GM21381 (cell line): ENCODE data around the gene COL4A6.

ENCODE experiments used
- ATAC-seq: cut with Tn5 transposase; IDR thresholded peaks from one replicate; pipeline ENCODE4 v1.9.1; 2021; ENCODE audit warnings: mild to moderate bottlenecking, moderate library complexity; ENCODE audit not compliant: unreplicated experiment

The COL4A6 gene

DNA sequence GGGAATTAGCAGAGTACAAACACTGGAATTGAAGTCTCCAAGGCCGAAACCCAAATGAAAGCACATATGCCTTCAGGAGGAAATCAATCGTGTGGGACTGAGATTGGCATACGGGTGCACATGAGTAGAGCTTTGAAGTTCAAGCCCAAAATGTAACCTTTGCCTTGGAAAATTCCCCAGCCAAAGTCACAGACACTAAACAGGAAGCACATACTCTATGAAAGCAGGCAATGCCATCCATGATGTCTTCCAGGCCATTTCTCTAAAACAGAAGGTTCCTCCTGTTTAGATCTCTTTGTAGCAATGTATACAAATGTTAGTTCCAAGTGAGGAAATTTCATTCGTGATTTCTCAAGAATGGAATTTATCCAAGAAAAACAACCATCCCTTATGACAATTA, 162.5 kb downstream of the COL4A6 start:
- ATAC-seq = no peak

DNA sequence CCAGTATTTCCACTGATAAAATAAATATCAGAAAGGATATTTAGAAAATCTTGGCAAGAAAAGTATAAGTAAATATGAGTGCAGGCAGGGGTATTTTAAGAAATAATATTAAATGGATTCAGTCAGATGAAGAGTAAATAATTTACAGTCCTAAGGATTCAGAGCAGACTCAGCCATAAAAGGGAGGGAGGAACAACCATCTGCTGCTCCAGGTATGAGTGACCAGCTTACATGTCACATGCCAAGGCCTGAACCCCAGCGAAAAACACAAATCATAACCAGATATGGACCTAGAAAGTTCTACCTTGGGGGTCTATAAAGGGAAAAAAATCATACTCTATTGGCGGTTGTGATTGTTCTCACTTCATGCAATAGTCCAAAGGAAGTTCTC, 166.8 kb downstream of the COL4A6 start:
- peak; percentile 51 for ATAC-seq

DNA sequence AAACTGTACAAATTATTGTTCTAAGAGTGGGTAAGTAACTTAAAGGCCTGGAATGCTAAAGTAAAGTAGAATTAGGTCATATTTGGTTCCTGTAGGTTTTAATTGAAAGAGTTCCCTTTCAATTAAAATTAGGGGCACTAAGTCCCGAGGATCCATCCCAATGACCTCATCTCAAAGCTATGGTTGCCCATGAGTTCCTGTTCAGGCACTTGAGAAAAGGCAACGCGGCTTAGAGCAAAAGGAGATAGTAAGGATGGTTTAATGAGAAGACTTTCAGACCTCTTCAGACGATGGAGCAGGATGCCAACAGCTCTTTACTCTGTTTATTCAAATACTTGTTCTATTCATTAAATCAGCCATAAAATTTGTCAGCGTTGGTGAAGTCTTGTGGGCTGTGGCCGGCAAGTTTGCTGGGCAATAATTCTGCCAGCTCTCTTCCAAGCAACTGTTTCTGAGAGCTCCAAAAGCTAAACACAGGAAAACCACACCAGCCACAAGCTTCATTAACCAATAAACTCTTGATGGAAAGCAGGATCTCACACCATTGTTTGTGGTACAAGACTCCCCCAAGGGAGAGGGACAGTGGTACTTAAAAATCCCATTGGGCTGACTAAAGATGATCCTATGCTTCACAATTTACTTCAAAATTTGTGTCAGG, 167.4 kb downstream of the COL4A6 start:
- ATAC-seq = peak; percentile 48

DNA sequence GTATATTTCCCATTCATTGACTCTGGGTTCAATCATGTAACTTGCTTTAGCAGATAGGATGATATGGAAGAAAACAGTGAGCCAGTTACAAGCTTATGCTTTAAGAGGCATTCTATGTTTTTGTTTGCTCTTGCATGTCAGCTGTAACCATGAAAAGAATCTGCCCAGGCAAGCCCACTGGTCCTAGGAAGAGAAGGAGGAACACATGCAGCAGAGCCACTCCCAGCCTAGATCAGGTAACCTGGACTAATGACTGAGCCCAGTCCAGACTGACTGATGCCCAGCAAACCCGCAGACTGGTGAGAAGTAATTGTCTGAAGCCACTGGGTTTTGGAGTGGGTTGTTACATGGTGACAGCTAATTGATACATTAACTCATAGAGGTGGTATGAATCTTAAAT, 167.9 kb downstream of the COL4A6 start:
- no peak for ATAC-seq

DNA sequence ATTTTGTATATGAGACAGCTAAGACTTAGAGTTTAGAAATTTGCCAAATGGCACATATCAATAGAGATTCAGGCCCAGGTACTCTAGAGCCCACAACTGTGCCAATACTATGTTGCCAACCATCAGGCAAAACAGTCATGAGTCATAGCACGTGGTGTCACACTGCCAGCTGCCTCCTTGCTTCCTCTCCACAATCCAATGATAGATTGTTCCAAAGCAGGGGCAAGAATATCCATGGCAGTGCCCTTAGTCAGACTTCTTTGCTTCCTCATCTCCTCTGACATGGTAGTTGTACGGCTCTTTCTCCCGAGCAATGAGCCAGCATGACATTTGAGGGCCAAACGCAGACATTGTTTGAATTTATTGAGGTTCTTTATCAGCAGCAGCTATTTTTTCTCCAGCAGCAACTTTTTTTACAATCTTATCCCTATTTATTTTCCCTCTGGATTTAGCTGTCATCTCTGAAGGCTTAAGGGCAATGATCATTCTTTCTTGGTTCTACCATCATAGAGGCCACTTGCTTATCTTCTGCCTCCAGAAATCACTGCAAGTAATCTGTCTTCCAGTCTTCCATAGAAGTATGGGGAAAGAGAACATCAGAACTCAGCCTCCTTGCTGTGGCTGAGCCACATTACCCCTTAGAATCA, 169.7 kb downstream of the COL4A6 start:
- no peak for ATAC-seq

DNA sequence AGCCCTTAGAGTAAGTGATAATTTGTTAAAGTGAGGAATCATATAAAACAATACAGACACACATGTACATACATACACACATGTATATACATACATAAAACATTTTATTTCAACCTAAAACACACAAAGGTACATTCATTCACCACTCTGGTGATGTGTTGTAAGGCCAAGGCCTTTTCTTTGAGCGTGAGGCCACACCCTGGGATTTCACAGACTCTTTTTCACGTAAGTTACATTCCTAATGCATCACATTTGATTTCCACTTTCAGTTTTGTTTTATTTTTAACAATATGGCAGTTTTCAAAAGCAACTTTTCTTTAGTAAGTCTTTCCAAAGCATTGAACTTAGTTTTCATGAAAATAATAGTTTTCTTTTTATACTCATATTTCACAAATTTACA, 170.7 kb downstream of the COL4A6 start:
- ATAC-seq = no peak

DNA sequence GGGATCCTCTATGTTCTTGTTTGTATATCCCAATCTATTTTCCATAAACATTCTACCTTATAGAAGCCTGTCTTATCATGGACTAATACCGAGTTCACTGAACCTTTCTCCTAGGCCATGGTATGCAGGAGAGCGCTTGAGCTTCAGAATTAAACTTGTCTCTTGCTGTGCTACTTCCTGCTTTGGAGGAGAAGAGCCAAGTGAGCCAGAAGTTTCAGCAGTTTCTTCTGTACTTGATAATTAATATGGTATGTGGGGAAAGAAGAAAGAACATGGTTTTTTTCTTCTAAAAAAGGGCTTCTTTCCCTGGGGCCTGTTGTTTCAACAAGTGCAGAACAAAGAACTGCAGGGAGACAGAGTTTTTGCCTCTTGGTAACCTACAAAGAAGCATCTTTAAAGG, 173.8 kb downstream of the COL4A6 start:
- no peak for ATAC-seq

DNA sequence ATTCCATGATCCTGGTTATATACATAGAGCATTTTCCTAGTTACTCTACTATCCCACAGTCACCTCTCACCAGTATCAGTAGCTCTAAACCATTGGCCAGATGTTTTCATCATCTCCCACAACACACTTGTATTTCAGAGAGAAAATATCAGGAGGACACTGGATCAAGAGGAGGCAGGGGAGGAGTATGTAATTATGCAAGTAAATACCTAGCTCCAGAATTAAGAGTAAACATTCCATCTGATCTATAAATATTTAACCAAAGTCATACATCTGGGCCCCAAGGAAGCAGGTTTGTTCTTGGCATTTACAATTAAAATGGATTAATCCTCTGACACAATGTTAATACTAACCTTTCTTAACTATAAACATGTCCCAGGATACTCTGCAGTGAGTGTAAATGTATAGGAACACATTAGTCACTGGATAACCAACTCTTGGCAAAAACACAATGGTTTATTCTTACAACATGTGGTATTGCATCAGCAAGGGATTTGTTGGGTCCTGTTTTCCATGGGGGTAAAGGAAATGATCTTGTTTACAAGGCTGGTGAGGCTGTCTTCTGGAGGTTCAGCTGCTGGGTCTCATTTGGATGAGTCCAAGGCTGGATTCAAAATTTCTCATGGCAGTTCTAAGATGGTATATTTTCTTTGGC, 176.5 kb downstream of the COL4A6 start:
- ATAC-seq = no peak

DNA sequence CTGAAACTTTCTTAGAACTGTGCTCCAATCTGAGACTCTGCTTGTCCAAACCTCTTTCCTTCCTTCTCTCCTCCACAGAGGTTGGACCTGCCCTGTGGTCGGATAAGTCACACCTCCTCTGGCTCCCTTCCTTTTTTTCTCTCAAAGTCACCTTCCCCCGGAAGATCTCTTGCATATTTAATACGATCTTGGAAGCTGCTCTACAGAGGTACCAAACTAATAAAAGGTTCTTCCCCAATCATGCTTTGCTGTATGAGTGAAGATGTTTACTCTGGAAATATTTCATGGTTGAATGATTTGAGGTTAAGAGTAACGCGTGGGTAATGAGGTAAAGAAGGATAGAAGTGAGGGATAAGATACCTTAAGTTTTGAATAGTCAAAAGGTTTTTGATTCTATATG, 180.7 kb downstream of the COL4A6 start:
- ATAC-seq = no peak

DNA sequence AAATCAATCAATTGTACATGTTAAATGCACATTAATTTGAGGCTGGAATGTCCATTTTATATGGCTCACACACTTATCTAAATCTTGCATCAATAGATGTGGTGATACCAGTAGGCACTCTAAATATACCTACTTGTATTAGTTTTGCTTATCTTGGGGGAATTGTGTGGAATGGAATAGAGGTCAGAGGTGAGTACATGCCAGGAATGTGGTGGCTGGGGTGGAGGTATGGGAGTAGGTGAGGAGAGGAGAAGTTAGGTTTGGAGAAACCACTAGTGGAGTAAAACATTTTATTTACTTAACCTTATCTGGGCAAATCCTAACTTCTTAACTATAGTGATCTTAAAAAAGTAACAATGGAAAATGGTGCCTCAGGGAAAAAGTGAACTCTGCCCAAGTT, 183.6 kb downstream of the COL4A6 start:
- no peak for ATAC-seq

DNA sequence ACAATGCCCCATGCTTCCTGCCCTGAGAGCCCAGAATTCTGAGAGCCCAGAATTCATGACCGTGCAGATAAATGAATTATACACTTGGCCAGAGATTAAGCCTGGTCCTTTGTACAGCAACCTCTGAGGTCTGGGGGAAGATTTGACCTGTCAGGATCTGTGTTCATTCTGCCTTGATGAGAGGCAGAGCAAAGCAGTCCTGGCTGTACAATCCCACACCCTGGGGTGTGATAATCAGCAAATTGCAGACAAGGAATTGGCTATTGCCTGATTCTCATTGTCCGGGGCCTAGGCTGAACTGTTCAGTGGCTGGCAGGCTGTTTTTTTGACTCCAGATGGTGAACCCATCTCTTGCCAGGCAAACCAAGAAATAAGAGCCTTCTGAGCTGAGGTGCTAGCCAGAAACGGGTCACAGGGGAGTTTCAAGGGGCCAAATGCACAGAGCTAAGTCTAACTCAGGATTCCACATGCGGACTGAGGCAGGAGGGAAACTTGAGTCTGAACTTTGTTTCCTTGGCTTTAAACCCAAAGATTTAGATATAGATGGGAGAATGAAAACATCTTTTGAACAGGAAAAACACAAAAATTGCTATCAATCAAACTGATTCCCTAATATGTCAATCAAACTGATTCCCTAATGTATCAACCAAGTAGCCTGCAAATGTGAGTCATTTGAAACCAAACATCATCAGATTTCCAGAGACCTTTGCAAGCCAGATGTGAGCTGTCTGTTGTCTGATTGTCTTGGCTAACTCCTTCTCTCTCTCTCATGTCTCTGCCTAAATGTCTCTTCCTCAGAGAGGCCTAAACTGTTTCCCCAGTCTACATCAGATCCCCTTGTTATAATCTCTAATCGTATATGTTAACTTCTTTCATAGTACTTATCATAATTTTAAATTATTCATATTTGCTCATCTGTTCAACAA, 187.3 kb downstream of the COL4A6 start:
- ATAC-seq = no peak

DNA sequence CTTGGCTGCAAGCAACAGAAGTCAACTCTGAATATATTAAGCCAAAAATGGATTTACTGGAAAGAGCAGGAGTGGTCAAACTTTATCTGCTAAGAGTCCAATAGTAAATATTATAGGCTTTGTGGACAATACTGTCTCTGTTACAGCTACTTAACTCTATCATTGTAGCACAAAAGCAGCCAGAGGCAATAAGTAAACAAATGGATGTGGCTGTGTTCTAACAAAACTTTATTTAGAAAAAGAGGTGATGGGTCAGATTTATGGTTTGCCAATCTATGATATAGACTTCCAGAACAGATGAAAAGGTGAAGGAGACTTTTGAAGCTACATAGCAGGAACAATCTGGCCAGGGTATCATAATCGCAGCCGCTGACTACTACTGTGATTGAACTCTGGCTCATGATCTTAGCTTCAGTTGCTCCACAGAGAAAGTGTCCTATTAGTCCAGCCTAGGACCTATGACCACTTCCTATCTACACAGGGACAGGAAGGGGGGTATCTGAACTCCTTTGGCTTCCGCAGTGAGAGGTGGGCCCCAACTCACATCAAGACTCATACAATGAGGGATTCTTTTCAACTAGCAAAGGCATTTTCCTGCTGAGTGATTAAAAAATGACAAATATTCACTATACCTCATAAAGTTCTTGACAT, 191.8 kb downstream of the COL4A6 start:
- no peak for ATAC-seq

DNA sequence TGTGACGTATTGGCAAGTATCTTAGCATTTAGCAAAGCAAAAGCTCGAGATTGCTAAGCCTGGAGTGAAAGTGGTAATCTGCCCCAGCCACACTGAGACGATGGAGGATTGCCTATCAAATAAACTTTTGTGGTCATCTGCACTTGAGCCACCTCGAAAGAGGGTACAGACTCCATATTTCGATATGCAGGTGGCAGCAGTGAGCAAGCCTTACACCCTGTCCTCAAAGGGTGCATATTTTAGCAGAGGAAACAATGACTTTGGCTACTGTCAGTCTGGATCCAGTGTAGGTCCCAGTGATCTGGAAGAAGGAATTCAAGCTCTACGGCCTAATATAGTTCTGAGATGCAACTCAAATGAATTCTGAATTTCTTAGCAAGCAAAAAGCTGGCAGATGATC, 192.8 kb downstream of the COL4A6 start:
- ATAC-seq = no peak

DNA sequence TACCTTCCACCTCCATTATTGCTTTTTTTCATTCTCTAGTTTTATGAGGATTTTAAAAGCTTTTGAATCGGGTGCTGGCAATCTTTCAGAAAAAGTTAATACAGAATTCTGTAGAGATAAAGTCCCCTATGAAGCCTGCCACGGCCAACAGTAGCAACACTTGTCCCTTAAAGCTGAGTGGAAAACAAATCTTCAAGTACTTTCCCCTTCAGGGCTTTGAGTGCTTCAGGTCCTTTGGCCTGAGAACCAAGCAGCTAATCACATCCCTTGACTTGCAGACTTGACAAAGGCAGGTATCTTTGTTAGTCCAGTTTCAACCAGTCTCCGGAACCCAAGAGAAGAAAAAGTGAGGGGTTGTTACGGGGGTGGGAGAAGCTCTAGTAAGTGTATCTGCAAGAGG, 202.2 kb downstream of the COL4A6 start:
- no peak for ATAC-seq

DNA sequence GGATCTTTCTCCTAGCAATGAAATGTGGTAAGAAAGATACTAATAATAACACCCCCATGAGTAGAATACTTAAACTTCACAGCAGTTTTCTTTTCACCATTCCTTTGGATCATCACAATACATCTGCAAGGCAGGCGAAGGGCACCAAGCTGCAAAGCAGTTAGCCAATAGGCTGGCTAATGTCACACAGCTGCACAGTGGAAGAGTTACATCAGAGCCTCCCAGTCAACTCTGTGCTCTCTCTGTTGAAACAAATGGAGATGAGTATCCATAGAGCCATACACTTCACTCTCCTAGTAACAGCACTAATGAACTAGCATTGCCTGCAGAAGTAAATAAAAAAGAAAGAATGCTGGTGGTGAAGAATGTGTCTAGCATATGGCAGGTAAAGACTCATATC, 207.6 kb downstream of the COL4A6 start:
- ATAC-seq = no peak

DNA sequence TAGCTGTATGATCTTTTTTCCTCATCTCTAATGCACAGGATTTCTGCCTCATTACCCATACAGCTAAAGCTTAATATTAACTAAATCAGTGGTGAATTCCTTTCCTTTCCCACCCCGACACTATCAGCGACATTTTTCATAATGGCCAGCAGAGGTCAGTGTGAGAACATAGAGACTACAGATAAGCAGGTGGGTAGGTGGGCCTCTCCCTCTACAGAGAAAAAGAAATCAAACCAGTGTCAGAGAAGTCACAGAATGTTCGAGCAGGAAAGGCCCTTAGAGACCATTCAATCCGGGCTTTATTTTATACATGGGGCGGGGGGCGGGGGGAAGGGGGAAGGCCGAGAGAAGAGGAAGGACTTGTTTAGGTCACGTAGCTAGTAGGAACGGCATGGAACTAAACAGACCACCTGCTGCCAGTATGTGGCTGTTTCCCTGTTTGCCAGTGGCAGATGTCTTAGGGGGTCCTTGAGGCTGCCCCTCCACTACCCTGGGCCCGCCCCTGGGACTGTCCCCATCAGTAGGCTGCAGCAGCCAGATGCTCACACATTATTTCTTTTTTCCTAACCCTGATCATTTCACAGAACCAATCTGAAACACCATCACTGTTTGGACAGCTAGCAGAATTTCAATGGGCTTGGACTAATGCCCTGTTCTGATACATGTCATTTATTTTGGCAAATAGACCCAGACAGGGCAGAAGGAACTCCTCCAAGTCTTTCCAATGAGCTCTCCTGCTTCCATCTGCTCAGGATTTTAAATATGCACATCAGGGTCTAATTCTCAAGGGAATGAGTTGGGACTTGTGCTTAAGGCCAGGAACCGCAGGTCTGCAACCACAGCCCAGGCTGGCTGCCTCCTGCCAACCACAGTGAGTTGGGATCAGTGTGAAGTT, 213.2 kb downstream of the COL4A6 start:
- peak; percentile 57 for ATAC-seq

DNA sequence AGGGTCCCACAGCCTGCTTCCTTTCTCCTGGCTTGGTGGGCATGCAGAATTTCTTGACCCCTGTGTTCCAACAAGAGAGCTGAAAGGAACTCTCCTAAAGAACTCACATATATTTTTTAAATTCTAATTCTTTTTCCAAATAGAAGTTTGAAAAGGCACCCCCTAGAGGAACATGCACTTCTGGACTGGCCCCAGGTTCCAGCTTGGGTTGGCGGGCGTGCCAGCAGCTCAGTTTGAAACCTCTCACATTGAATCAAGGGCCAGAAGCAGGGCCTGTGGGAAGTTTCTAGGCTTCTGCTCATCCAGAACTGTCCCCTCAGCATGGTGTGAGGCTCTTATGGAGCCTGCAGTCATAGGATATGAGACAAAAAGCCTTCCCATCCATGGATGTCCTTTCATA, 214.0 kb downstream of the COL4A6 start:
- ATAC-seq = peak; percentile 11

DNA sequence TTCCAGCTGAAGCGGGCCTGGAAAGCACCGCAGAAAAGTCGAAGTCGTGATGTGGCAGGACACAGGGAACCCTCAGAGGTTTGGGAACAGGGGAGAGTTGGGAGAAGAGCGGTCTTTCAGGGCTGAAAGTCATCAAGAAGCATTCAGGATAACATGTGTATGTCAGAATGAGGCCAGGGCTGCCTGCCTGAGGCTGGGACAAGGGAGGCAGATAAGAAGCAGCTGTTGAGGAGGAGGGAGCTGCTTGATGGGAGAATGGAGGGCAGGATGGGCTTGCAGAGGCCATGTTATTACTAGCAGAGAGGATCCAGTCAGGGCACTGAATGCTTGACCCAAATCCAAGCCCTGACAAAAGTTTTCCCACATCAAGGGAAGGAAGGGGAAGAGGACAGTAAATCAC, 214.6 kb downstream of the COL4A6 start:
- no peak for ATAC-seq

DNA sequence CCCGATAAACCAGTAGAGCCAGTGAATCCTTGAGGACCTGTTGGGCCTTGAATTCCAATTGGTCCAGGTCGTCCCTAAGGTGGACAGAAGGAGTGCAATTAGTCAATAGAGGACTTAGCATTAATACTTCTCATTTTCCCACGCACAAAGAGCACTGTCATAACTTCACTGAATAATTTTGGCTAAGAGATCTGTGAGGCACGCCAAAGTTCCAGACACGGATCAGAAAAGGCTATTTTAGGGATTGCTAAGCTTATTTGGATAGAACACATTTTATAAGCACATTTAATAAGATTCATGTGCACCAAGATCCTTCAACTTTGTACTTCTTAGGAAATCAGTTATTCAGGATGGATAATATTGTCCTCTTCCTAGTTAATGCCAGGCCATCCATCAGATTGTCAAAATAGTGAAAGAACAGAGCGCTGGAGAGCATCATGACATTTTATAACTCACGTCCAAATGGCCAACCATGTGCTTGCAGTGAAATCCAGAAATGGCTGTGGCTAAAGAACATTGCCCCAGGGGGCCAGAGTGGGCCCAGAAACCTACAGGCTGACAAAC, 216.8 kb downstream of the COL4A6 start:
- ATAC-seq = no peak
